ENCODE results near the gene AP3D1. TPM values are rescaled to one million over a fixed set of nuclear protein-coding genes. Genes with fewer than 3 reads are reported as not detected.

Gene AP3D1
- total RNA-seq, 4 donors from 2014 or later = 71.0 to 139 (median 99.0) TPM

DNA sequence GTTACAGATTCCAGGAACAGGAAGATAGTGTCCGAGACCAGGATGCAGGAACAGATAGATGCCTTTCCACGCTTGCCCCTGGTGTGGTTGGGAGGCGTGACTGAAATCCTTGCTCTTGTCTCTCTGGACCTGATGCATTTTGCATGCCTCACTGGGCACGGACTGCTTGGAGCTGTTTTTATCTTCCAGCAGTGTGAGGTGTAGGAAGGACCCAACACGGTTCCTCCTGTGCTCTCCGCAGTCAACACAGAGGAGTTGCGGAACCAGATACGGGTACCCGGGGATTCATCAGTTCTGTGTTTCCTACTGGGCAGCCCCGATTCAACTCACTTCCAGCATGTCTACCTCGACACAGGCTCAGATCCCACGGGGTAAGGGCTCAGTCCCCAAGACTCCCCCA, 18.9 kb upstream of the AP3D1 start:
- Histone ChIP-seq H3K27me3 (no peaks in the 10 kb centered on the region), H3K36me3 (no peaks in the 10 kb centered on the region), H3K27ac (peak overlapping the region; percentile 91 to 100 (median 96)), H3K4me1 (peaks cover 71 to 81% of the 10 kb centered on the region in 2 donors), H3K4me3 (no peak overlapping the region), H3K9me3 (no peaks in the 10 kb centered on the region)
- in situ Hi-C loops (cut with MboI; ENCODE audit: low sequenced_read_pairs in 4 of 4) = no loop called here
- DNase-seq (peak in 1 of 2 donors; percentile 54), ATAC-seq (no peak)
- TF ChIP-seq, protein P1, sequence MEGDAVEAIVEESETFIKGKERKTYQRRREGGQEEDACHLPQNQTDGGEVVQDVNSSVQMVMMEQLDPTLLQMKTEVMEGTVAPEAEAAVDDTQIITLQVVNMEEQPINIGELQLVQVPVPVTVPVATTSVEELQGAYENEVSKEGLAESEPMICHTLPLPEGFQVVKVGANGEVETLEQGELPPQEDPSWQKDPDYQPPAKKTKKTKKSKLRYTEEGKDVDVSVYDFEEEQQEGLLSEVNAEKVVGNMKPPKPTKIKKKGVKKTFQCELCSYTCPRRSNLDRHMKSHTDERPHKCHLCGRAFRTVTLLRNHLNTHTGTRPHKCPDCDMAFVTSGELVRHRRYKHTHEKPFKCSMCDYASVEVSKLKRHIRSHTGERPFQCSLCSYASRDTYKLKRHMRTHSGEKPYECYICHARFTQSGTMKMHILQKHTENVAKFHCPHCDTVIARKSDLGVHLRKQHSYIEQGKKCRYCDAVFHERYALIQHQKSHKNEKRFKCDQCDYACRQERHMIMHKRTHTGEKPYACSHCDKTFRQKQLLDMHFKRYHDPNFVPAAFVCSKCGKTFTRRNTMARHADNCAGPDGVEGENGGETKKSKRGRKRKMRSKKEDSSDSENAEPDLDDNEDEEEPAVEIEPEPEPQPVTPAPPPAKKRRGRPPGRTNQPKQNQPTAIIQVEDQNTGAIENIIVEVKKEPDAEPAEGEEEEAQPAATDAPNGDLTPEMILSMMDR (IDR thresholded peaks at IDR 0.05 in 4 of 5, conservative IDR thresholded peaks at IDR 0.05 in 1 of 5) = no peak
- no peak for TF ChIP-seq POLR2A (IDR thresholded peaks at IDR 0.05)
- intact Hi-C loops (cut with DNase I; ENCODE audit: low total_unique reads) = no loop called here

DNA sequence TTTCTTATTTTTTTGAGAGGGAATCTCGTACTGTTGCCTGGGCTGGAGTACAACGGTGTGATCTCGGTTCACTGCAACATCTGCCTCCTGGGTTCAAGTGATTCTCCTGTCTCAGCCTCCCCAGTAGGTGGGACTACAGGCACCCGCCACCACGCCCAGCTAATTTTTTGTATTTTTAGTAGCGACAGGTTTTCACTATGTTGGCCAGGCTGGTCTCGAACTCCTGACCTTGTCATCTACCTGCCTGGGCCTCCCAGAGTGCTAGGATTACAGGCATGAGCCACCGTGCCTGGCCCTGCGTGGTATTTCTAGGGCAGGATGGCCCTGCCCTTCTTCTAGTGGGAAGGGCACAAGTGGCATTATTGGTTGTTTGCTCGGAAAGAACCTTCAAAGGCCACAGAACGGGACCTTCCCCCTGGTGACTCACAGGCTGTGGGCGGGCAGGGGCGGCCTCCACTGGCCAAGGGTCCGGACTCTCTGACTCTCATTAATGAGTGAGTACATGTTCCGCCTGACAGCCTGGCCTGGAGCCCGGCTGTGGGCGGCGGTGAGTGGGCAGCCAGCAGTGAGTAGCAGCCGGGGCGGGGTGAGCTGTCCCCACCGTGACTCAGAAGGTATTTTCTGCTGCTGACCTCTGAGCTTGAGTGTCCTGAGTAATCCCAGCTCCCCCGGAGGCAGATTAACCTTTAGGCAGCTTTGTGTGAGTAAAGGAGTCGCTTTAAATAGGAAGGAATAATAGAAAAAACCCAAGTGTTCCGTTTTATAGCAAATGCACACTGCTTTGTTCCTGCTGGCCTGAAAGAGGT, 17.5 kb upstream of the AP3D1 start:
- in situ Hi-C loops (cut with MboI; ENCODE audit: low sequenced_read_pairs in 4 of 4) = no loop called here
- peak; percentile 99 to 100 for DNase-seq
- intact Hi-C loops (cut with DNase I; ENCODE audit: low total_unique reads) = loop anchor here (2.0 to 10.0 kb wide), 3 partner anchors 102 to 1806 kb away; partner anchors contain the start of genes ATP5F1D, DAPK3 and MIDN
- ATAC-seq = peak; percentile 84 to 88
- Histone ChIP-seq H3K4me1 (peaks cover 75 to 81% of the 10 kb centered on the region in 2 donors), H3K27me3 (no peaks in the 10 kb centered on the region), H3K27ac (peak overlapping the region; percentile 91 to 100 (median 96)), H3K9me3 (no peaks in the 10 kb centered on the region), H3K4me3 (peak overlapping the region in 2 of 4 donors; percentile 1 to 22), H3K36me3 (no peaks in the 10 kb centered on the region)
- TF ChIP-seq, protein P1 (IDR thresholded peaks at IDR 0.05 in 4 of 5, conservative IDR thresholded peaks at IDR 0.05 in 1 of 5) = no peak
- TF ChIP-seq POLR2A (IDR thresholded peaks at IDR 0.05) = peak; percentile 57 to 76

DNA sequence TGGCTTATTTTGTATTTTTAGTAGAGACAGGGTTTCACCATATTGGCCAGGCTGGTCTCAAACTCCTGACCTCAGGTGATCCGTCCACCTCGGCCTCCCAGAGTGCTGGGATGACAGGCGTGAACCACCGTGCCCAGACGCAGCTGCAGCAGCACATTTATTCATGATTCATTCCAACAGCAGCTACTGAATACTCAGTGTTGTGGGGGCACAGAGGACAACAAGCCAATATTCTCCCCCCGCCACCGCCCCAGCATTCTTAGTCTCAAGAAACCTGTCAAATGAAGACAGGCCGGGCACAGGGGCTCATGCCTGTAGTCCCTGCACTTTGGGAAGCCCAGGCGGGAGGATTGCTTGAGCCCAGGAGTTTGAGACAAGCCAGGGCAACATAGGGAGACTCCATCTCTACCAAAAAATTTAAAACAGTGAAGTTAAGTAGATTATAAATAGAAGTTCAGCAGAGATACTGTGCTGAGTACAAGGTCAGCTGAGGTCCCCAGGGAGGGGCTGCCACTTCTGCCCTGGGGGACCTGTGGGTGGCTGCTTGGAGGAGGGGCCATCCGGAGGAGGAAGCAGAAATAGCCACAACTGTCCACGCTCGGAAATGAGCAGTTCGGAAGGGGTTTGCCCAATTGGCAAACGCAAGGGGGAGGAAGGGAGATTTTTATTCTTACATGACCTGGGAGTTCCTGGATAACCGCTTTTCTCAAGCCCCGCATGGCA, 16.7 kb upstream of the AP3D1 start:
- Histone ChIP-seq H3K4me1 (peaks cover 73 to 80% of the 10 kb centered on the region in 2 donors), H3K27ac (peak overlapping the region; percentile 91 to 100 (median 96)), H3K4me3 (peak overlapping the region in 2 of 4 donors; percentile 1 to 13), H3K36me3 (no peaks in the 10 kb centered on the region), H3K9me3 (no peaks in the 10 kb centered on the region), H3K27me3 (no peaks in the 10 kb centered on the region)
- in situ Hi-C loops (cut with MboI; ENCODE audit: low sequenced_read_pairs in 4 of 4) (no loop called here), intact Hi-C loops (cut with DNase I; ENCODE audit: low total_unique reads) (loop anchor here (2.0 to 10.0 kb wide), 3 partner anchors 103 to 1807 kb away; partner anchors contain the start of genes ATP5F1D, DAPK3 and MIDN)
- DNase-seq (peak; percentile 40 to 73), ATAC-seq (no peak)
- TF ChIP-seq POLR2A (IDR thresholded peaks at IDR 0.05) = no peak
- TF ChIP-seq, protein P1 (IDR thresholded peaks at IDR 0.05 in 4 of 5, conservative IDR thresholded peaks at IDR 0.05 in 1 of 5) = no peak

DNA sequence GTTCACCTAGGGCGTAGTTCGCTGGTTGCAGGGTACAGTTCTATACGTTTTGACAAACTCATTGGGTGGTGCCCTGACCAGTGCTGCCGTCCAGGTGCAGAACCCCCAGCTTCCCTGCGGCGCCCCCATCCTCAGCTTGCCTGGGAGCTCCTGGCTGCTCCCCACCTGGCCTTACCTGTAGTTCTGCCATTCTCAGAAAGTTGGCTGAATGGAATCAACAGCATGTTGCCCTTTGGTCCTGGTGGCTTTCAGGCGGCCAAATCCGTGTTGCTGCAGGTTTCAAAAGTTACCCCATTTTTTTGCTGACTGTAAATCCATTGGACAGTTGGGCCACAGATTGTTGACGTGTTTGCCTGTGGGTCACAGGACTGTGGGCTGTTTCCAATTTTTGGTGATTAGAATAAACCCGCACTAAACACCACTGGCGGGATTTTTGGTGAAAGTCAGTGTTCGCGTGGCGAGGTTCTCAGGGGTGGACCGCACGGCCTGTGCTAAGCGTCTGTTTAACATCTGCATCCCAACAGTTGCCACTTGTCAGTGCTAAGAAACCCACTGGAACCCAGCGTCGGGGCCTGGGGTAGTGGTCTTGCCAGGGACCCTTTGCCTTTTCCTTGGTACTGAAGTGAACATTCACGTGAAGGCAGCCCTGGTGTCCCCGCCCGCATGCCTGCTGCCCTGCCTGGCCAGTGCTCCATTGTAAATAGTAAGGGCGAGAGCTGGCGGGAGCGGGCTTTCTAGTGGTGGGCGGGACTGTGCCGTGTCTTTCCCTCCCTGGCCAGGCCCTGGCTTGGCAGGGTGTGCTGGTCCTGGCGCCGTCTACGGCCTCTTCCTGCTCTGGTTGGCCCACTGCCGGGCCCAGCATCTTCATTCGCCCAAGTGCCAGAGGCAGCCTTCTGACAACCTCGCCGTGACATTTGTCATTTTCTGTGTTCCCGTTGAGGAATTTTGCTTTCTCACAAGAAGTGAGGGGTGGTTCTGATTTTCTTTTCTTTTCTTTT, 15.7 kb upstream of the AP3D1 start:
- H3K27me3 ChIP-seq = no peaks in the 10 kb centered on the region
- intact Hi-C loops (cut with DNase I; ENCODE audit: low total_unique reads) = loop anchor here (10.0 kb wide), 2 partner anchors 922 to 1808 kb away; partner anchors contain the start of genes ATP5F1D, DAPK3 and MIDN
- in situ Hi-C loops (cut with MboI; ENCODE audit: low sequenced_read_pairs in 4 of 4) = no loop called here
- peak overlapping the region; percentile 91 to 100 (median 96) for H3K27ac ChIP-seq
- peaks cover 67 to 75% of the 10 kb centered on the region in 2 donors for H3K4me1 ChIP-seq
- H3K36me3 ChIP-seq = no peaks in the 10 kb centered on the region
- peak in 1 of 2 donors; percentile 8 for ATAC-seq
- no peaks in the 10 kb centered on the region for H3K9me3 ChIP-seq
- TF ChIP-seq, protein P1 (IDR thresholded peaks at IDR 0.05 in 4 of 5, conservative IDR thresholded peaks at IDR 0.05 in 1 of 5) = no peak
- TF ChIP-seq POLR2A (IDR thresholded peaks at IDR 0.05) = peak in 1 of 2 donors; percentile 26
- H3K4me3 ChIP-seq = no peak overlapping the region
- DNase-seq = peak; percentile 45 to 84
